SK-N-MC (cell line): Measurements from ENCODE around the gene ZSCAN5C.

Source experiments
- DNase-seq: peaks from one replicate; pipeline ENCODE4 v3.0.0-alpha.2; 2011; ENCODE audit warnings: low read depth, low spot score
- H3K27ac ChIP-seq: fragments of 200-600 bp; sonication (generic); 2 replicates; pipeline ENCODE4 v1.5.1; 2016; ENCODE audit warnings: mixed run types
- H3K36me3 ChIP-seq: fragments of 200-600 bp; sonication (generic); 2 replicates; pipeline ENCODE4 v1.6.1; 2017; ENCODE audit warnings: antibody characterized with exemption, low read length, mixed read lengths; ENCODE audit not compliant: insufficient read depth
- H3K4me3 ChIP-seq: fragments of 200-600 bp; sonication (generic); 2 replicates; pipeline ENCODE4 v1.5.1; 2016
- H3K9ac ChIP-seq: fragments of 200-600 bp; sonication (generic); 2 replicates; pipeline ENCODE4 v1.8.0; 2017; ENCODE audit warnings: mixed run types, mixed read lengths; ENCODE audit not compliant: insufficient read length
- H3K9me3 ChIP-seq: fragments of 200-600 bp; sonication (generic); 2 replicates; pipeline ENCODE4 v1.6.1; 2017; ENCODE audit warnings: low read depth, mild to moderate bottlenecking, antibody characterized with exemption, low read length, moderate library complexity, mixed read lengths
- EZH2 ChIP-seq: fragments of 200-600 bp; sonication (generic); IDR thresholded peaks from one replicate; pipeline ENCODE4 v1.6.1; 2017; ENCODE audit warnings: antibody characterized with exemption
- FOXP2 ChIP-seq: optimal IDR thresholded peaks from 2 replicates; pipeline ENCODE3; 2011; ENCODE audit warnings: mild to moderate bottlenecking, moderate library complexity; ENCODE audit not compliant: insufficient read depth; ENCODE audit errors: extremely low read length, control extremely low read depth
- POLR2AphosphoS5 ChIP-seq: IDR thresholded peaks from 2 replicates; pipeline ENCODE4 v1.6.1; 2012; ENCODE audit warnings: mild to moderate bottlenecking, low read depth, low read length, borderline replicate concordance

The ZSCAN5C gene

DNA sequence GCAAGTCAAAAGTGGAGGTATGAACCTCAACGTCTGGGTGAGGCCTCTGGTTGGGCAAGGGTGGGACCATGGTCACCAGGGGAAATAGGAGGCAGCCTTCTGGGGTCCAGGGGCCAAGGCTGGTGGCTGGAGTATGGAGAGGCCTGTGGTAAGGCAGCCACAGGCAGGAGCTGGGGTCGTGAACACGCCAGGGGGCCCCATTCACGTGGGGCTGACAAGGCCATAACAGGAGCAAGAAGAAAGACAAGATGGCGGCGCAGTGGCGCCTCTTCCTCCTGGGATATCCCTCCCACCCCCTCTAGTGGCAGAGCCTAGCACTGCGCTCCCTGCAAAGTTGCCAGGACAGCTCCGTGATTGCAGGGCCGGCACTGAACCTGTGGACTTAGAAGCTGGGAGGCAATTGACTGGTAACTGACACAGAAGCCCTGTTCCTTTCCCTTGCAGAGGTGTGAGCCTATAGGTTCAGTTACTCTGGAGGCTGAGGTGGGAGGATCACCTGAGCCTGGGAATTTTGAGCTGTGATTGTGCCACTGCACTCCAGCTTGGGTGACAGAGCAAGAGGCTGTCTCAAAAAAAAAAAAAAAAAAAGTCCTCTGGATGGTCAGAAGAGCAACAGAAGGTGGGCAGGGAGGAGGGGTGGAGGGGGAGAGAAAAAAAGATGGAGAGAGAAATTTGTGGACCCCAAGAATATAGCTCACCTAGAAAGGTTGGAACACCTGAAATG lies 50.8 kb downstream of the ZSCAN5C start:
- no peak overlapping the region for H3K4me3 ChIP-seq
- no peak for TF ChIP-seq FOXP2
- no peak for TF ChIP-seq EZH2
- TF ChIP-seq POLR2AphosphoS5, result no peak
- H3K9ac ChIP-seq, result no peak overlapping the region
- H3K36me3 ChIP-seq, result no peaks in the 10 kb centered on the region
- DNase-seq, result no peak
- H3K27ac ChIP-seq, result no peak overlapping the region
- H3K9me3 ChIP-seq, result no peaks in the 10 kb centered on the region

GRCh38 chr19:56253737-56254136 lies 51.7 kb downstream of the ZSCAN5C start:
- TF ChIP-seq FOXP2, result no peak
- no peak for TF ChIP-seq POLR2AphosphoS5
- TF ChIP-seq EZH2, result no peak
- H3K4me3 ChIP-seq, result no peak overlapping the region
- H3K9me3 ChIP-seq, result no peaks in the 10 kb centered on the region
- no peaks in the 10 kb centered on the region for H3K36me3 ChIP-seq
- no peak overlapping the region for H3K9ac ChIP-seq
- peak; percentile 32 for DNase-seq
- no peak overlapping the region for H3K27ac ChIP-seq

GRCh38 chr19:56258272-56258671 lies 56.2 kb downstream of the ZSCAN5C start:
- H3K4me3 ChIP-seq, result no peak overlapping the region
- H3K9ac ChIP-seq, result no peak overlapping the region
- no peak overlapping the region for H3K27ac ChIP-seq
- no peak for DNase-seq
- TF ChIP-seq FOXP2 (no peak), POLR2AphosphoS5 (no peak), EZH2 (no peak)
- H3K36me3 ChIP-seq, result no peaks in the 10 kb centered on the region
- H3K9me3 ChIP-seq, result no peaks in the 10 kb centered on the region
